HCT116 (cell line): Measurements from ENCODE around the gene GTPBP1. TPM values are rescaled to one million over a fixed set of nuclear protein-coding genes. Genes with fewer than 3 reads are reported as not detected.

Experiments used
- ATAC-seq: fragments of 200-7000 bp; cut with Tn5 transposase; 2 replicates; pipeline ENCODE4 v1.9.1; 2020; ENCODE audit warnings: mild to moderate bottlenecking, moderate library complexity
- BruUV-seq: library from RNA; stranded (reverse); fragments of 400-500 nt; replicated peaks from 2 replicates; lab custom pipeline; 2021; lab: Mats Ljungman, UMichigan
- CTCF ChIA-PET: fragments of 300-600 bp; sonication (Branson Sonifier 250); formaldehyde crosslinking; loops from one replicate; lab custom pipeline; 2021; ENCODE audit warnings: antibody characterized with exemption; lab: Charles Lee
- POLR2A ChIA-PET: fragments of 300-600, 350-600 bp; sonication (Branson Sonifier 250); formaldehyde crosslinking; loops from one replicate; lab custom pipeline; 2021; ENCODE audit warnings: antibody characterized with exemption; lab: Charles Lee
- RAD21 ChIA-PET, 2 experiments: fragments of 300-600 bp; sonication (Branson Sonifier 250); formaldehyde crosslinking; loops; one replicate each; lab custom pipeline; 2023; ENCODE audit warnings: low total read pairs in 2 of 2; ENCODE audit not compliant: uncharacterized antibody in 2 of 2, unreplicated experiment in 2 of 2, low non-redundant PET in 1 of 2; lab: Charles Lee
- DNase-seq: peaks from one replicate; pipeline ENCODE4 v3.0.0-alpha.2; 2010; ENCODE audit warnings: low read depth, low spot score
- H2AFZ ChIP-seq: fragments of 200-600 bp; shearing (Covaris generic), sonication (generic); 2 replicates; pipeline ENCODE4 v1.6.1; 2017; ENCODE audit warnings: low read depth, mixed run types, mixed read lengths, antibody characterized with exemption, low read length; ENCODE audit not compliant: poor library complexity, severe bottlenecking
- H3K27ac ChIP-seq: 2 replicates; pipeline ENCODE4 v1.5.1; 2012; ENCODE audit warnings: low read depth, low read length
- H3K27me3 ChIP-seq: fragments of 200-600 bp; sonication (generic); 2 replicates; pipeline ENCODE4 v1.6.1; 2016; ENCODE audit warnings: mixed run types, low read length, mixed read lengths; ENCODE audit not compliant: insufficient read depth
- H3K36me3 ChIP-seq, 2 experiments: fragments of 200-500 bp in 1 of 2; fragments of 200-600 bp in 1 of 2; sonication (Bioruptor generic) in 1 of 2; sonication (generic) in 1 of 2; 2 replicates each; pipeline versions ENCODE4 v1.5.1 to v1.6.1; 2014 to 2016; ENCODE audit warnings: low read length in 2 of 2, inconsistent platforms in 1 of 2, mixed read lengths in 1 of 2, mixed run types in 1 of 2; ENCODE audit not compliant: insufficient read depth in 2 of 2, control insufficient read depth in 1 of 2
- H3K4me1 ChIP-seq, 2 experiments: fragments of 200-600 bp in 1 of 2; sonication (generic) in 1 of 2; 2 replicates each; pipeline versions ENCODE4 v1.5.1 to v1.6.1; 2012 to 2017; ENCODE audit warnings: low read length in 2 of 2, inconsistent platforms in 1 of 2, mild to moderate bottlenecking in 1 of 2, mixed read lengths in 1 of 2, mixed run types in 1 of 2, moderate library complexity in 1 of 2; ENCODE audit not compliant: insufficient read depth in 2 of 2, control insufficient read depth in 1 of 2
- H3K4me2 ChIP-seq: fragments of 200-600 bp; sonication (generic); 2 replicates; pipeline ENCODE4 v1.6.1; 2017; ENCODE audit warnings: mixed run types, low read length, mixed read lengths
- H3K4me3 ChIP-seq, 2 experiments: fragments of 200-600 bp in 1 of 2; sonication (generic) in 1 of 2; replicated peaks in 1 of 2; 2 replicates each; pipeline ENCODE4 v1.5.1; 2011 to 2016; ENCODE audit warnings: low read length in 2 of 2, control low read depth in 1 of 2, low read depth in 1 of 2, mild to moderate bottlenecking in 1 of 2, mixed read lengths in 1 of 2, mixed run types in 1 of 2
- H3K79me2 ChIP-seq: fragments of 200-600 bp; sonication (generic); 2 replicates; pipeline ENCODE4 v1.6.1; 2017; ENCODE audit warnings: mild to moderate bottlenecking, mixed run types, low read length, moderate library complexity, mixed read lengths; ENCODE audit not compliant: insufficient read depth
- H3K9ac ChIP-seq: fragments of 200-600 bp; sonication (generic); 2 replicates; pipeline ENCODE4 v1.6.1; 2016; ENCODE audit warnings: low read length, mixed read lengths
- H3K9me2 ChIP-seq: fragments of 200-600 bp; sonication (generic), shearing (Covaris generic); 2 replicates; pipeline ENCODE4 v1.6.1; 2017; ENCODE audit warnings: mixed run types, mild to moderate bottlenecking, moderate library complexity; ENCODE audit not compliant: insufficient read depth
- H3K9me3 ChIP-seq, 2 experiments: fragments of 200-500 bp in 1 of 2; fragments of 200-600 bp in 1 of 2; sonication (Bioruptor generic) in 1 of 2; sonication (generic) in 1 of 2; 2 replicates each; pipeline ENCODE4 v1.6.1; 2014 to 2017; ENCODE audit warnings: low read length in 2 of 2, mixed read lengths in 2 of 2, inconsistent platforms in 1 of 2, low read depth in 1 of 2, mild to moderate bottlenecking in 1 of 2, mixed run types in 1 of 2, moderate library complexity in 1 of 2; ENCODE audit not compliant: control insufficient read depth in 1 of 2, insufficient read depth in 1 of 2
- H4K20me1 ChIP-seq: fragments of 200-600 bp; sonication (generic), shearing (Covaris generic); 2 replicates; pipeline ENCODE4 v1.6.1; 2017; ENCODE audit warnings: mixed run types, mild to moderate bottlenecking, moderate library complexity; ENCODE audit not compliant: insufficient read depth
- CEBPB ChIP-seq: IDR thresholded peaks from 2 replicates; pipeline ENCODE4 v1.6.1; 2012; ENCODE audit warnings: low read depth
- EGR1 ChIP-seq: IDR thresholded peaks from 2 replicates; pipeline ENCODE4 v1.6.1; 2012; ENCODE audit warnings: low read depth
- JUND ChIP-seq: IDR thresholded peaks from 2 replicates; pipeline ENCODE4 v1.6.1; 2012
- POLR2AphosphoS5 ChIP-seq: IDR thresholded peaks from 2 replicates; pipeline ENCODE4 v1.6.1; 2011; ENCODE audit warnings: mild to moderate bottlenecking, low read depth, low read length, moderate library complexity
- RAD21 ChIP-seq: IDR thresholded peaks from 2 replicates; pipeline ENCODE4 v1.6.1; 2012; ENCODE audit warnings: low read depth, mild to moderate bottlenecking
- SIN3A ChIP-seq: IDR thresholded peaks from 2 replicates; pipeline ENCODE4 v1.6.1; 2012; ENCODE audit warnings: low read depth
- YY1 ChIP-seq: IDR thresholded peaks from 2 replicates; pipeline ENCODE4 v1.6.1; 2011; ENCODE audit warnings: low read length, low read depth, moderate library complexity, mild to moderate bottlenecking; ENCODE audit not compliant: insufficient replicate concordance; ENCODE audit errors: extremely low read depth
- ZNF274 ChIP-seq: fragments of 200-500 bp; sonication (Bioruptor generic); IDR thresholded peaks from 2 replicates; pipeline ENCODE4 v1.6.1; 2014; ENCODE audit warnings: mild to moderate bottlenecking, low read depth, low read length, inconsistent platforms
- intact Hi-C: fragments of 100-400 bp; cut with micrococcal nuclease; formaldehyde crosslinking; loops from 2 replicates; pipeline ENCODE4 v1.10.0; 2022
- total RNA-seq: library from RNA; stranded (reverse); gene quantifications from one replicate; pipeline ENCODE4 v1.2.1, GENCODE V29; 2021; ENCODE audit not compliant: unreplicated experiment
- TF ChIP-seq, protein P1 (sequence below): IDR thresholded peaks from 2 replicates; pipeline ENCODE4 v1.6.1; 2011; ENCODE audit warnings: mild to moderate bottlenecking, low read length, moderate library complexity; ENCODE audit not compliant: insufficient replicate concordance; ENCODE audit errors: extremely low read depth
- TF ChIP-seq, protein P2 (sequence below): IDR thresholded peaks from 2 replicates; pipeline ENCODE4 v1.6.1; 2012
- TF ChIP-seq, protein P3 (sequence below), 3 experiments: fragments of 200-600 bp in 1 of 3; sonication (generic) in 1 of 3; IDR thresholded peaks in 2 of 3; conservative IDR thresholded peaks in 1 of 3; 2 replicates each; pipeline ENCODE4 v1.5.1; 2012 to 2017; ENCODE audit warnings: low read depth in 2 of 3, low read length in 2 of 3, antibody characterized with exemption in 1 of 3, borderline replicate concordance in 1 of 3, control low read depth in 1 of 3, mild to moderate bottlenecking in 1 of 3, mixed read lengths in 1 of 3, mixed run types in 1 of 3, moderate library complexity in 1 of 3; ENCODE audit not compliant: insufficient read depth in 1 of 3

Gene GTPBP1
- total RNA-seq, 1 experiment from 2014 or later: 48.2 TPM

DNA sequence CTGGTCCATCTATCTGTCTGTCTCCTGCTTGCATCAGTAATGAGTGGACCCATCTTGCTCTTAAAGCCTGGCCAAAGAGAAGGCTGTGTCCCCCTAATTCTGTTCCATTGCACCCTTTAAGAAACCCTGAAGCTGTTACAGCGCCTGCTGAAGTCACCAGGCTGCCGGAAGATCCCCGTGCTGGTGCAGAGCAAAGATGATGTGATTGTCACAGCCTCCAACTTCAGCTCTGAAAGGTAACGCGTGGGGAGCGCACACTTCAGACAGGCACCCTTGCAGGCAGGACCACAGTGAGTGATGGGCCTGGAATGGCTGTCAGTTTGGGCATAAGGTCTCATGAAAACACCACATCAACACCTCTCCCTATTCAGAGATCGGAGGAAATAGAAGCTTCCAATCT is 18.4 kb downstream of the GTPBP1 start:
- H3K9ac ChIP-seq: no peak overlapping the region
- BruUV-seq: no TSS peak
- no peaks in the 10 kb centered on the region for H3K9me2 ChIP-seq
- ChIA-PET POLR2A (no interaction called here), RAD21 (no interaction called here), CTCF (interaction anchor here (1.1 to 2.0 kb wide), 9 partner anchors 9 to 672 kb away, joined by 3 to 19 read pairs (median 4); partner anchors contain the start of gene GTPBP1)
- TF ChIP-seq SIN3A (no peak), POLR2AphosphoS5 (no peak), JUND (no peak)
- TF ChIP-seq, protein P1, sequence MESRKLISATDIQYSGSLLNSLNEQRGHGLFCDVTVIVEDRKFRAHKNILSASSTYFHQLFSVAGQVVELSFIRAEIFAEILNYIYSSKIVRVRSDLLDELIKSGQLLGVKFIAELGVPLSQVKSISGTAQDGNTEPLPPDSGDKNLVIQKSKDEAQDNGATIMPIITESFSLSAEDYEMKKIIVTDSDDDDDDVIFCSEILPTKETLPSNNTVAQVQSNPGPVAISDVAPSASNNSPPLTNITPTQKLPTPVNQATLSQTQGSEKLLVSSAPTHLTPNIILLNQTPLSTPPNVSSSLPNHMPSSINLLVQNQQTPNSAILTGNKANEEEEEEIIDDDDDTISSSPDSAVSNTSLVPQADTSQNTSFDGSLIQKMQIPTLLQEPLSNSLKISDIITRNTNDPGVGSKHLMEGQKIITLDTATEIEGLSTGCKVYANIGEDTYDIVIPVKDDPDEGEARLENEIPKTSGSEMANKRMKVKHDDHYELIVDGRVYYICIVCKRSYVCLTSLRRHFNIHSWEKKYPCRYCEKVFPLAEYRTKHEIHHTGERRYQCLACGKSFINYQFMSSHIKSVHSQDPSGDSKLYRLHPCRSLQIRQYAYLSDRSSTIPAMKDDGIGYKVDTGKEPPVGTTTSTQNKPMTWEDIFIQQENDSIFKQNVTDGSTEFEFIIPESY: no peak
- no peaks in the 10 kb centered on the region for H3K27me3 ChIP-seq
- peaks cover 5% of the 10 kb centered on the region for H3K79me2 ChIP-seq
- intact Hi-C loops: no loop called here
- H3K27ac ChIP-seq: no peak overlapping the region
- no peaks in the 10 kb centered on the region for H3K9me3 ChIP-seq
- no peak overlapping the region for H3K4me3 ChIP-seq
- ATAC-seq (no peak), DNase-seq (no peak)
- peaks cover 44 to 53% of the 10 kb centered on the region in 2 experiments; a peak in 3 of 4 replicates for H3K36me3 ChIP-seq
- H4K20me1 ChIP-seq: no peaks in the 10 kb centered on the region
- H3K4me1 ChIP-seq: peaks cover 0 to under 1% of the 10 kb centered on the region in 2 experiments; a peak in 1 of 4 replicates
- no peak overlapping the region for H2AFZ ChIP-seq
- H3K4me2 ChIP-seq: no peak overlapping the region

DNA sequence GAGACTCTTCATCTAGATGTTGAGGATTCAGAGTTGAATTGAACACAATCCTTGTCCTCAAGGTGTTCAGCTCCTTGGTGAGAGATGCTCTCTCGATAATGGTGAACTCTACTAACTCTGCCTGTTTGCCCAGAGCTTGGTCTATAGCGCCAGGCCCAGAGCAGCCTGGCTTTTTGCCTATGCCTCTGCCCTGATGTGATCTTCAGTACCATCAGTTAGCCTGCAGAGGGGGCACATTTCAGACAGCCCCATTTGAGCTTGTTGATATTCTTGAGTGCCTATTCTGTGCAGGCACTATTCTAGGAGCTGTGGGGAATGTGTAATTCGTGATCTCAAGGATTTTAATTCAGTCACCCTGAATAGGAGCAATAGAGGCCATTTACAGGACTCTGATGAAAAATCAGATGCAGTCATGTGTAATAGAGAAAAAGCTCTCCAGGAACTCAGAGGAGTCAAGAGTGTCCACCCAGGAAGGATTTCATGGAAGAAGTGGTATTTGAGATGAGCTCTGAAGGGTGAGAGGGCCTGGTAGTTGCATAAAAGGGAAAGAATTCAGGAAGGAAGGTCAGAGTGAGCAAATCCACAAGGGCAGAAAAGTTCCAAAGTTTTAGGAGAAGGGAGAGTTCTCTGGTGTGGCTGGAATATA is 19.3 kb downstream of the GTPBP1 start:
- BruUV-seq: no TSS peak
- Histone ChIP-seq H3K9ac (no peak overlapping the region), H3K4me2 (no peak overlapping the region), H4K20me1 (no peaks in the 10 kb centered on the region), H3K27ac (no peak overlapping the region), H2AFZ (no peak overlapping the region), H3K27me3 (no peaks in the 10 kb centered on the region), H3K4me3 (no peak overlapping the region), H3K36me3 (peaks cover 52 to 58% of the 10 kb centered on the region in 2 experiments; a peak in 3 of 4 replicates), H3K9me2 (no peaks in the 10 kb centered on the region), H3K79me2 (no peaks in the 10 kb centered on the region), H3K4me1 (no peaks in the 10 kb centered on the region), H3K9me3 (no peaks in the 10 kb centered on the region)
- TF ChIP-seq EGR1: no peak
- TF ChIP-seq ZNF274: no peak
- peak; percentile 24; the same call in 1 of the 2 replicates for TF ChIP-seq RAD21
- TF ChIP-seq, protein P2, sequence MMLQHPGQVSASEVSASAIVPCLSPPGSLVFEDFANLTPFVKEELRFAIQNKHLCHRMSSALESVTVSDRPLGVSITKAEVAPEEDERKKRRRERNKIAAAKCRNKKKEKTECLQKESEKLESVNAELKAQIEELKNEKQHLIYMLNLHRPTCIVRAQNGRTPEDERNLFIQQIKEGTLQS: no peak
- TF ChIP-seq CEBPB: no peak
- TF ChIP-seq, protein P3, sequence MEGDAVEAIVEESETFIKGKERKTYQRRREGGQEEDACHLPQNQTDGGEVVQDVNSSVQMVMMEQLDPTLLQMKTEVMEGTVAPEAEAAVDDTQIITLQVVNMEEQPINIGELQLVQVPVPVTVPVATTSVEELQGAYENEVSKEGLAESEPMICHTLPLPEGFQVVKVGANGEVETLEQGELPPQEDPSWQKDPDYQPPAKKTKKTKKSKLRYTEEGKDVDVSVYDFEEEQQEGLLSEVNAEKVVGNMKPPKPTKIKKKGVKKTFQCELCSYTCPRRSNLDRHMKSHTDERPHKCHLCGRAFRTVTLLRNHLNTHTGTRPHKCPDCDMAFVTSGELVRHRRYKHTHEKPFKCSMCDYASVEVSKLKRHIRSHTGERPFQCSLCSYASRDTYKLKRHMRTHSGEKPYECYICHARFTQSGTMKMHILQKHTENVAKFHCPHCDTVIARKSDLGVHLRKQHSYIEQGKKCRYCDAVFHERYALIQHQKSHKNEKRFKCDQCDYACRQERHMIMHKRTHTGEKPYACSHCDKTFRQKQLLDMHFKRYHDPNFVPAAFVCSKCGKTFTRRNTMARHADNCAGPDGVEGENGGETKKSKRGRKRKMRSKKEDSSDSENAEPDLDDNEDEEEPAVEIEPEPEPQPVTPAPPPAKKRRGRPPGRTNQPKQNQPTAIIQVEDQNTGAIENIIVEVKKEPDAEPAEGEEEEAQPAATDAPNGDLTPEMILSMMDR (IDR thresholded peaks at IDR 0.05 in 2 of 3, conservative IDR thresholded peaks at IDR 0.05 in 1 of 3; ENCODE audit: borderline replicate concordance in 1 of 3, insufficient read depth in 1 of 3, low read depth in 2 of 3, low read length in 2 of 3): peak in 2 of 3 experiments; percentile 70 to 74; a peak in 4 of 6 replicates
- TF ChIP-seq YY1: no peak
- intact Hi-C loops: no loop called here
- DNase-seq (no peak), ATAC-seq (peak; percentile 89)
- ChIA-PET CTCF (interaction anchor here (0.6 to 1.9 kb wide), 11 partner anchors 9 to 673 kb away, joined by 3 to 19 read pairs (median 4); partner anchors contain the start of gene GTPBP1), POLR2A (no interaction called here), RAD21 (interaction anchor here in 1 of 2 experiments (0.8 kb wide), 1 partner anchor 44 kb away, joined by 3 read pairs; no protein-coding TSS in a partner anchor)
